Loucy (cell line): ENCODE measurements around the gene PCDH10.

Experiments
- H2AFZ ChIP-seq: fragments of 200-600 bp; sonication (generic); 2 replicates; pipeline ENCODE4 v1.6.0; 2016; ENCODE audit warnings: antibody characterized with exemption, mild to moderate bottlenecking, low read length, moderate library complexity
- H3F3A ChIP-seq: fragments of 200-600 bp; 2 replicates; pipeline ENCODE4 v1.6.0; 2016; ENCODE audit warnings: antibody characterized with exemption, low read depth, mild to moderate bottlenecking
- H3K27me3 ChIP-seq: fragments of 200-600 bp; sonication (generic); 2 replicates; pipeline ENCODE4 v1.6.1; 2014; ENCODE audit warnings: low read length, mild to moderate bottlenecking; ENCODE audit not compliant: insufficient read depth, poor library complexity, severe bottlenecking
- H3K36me3 ChIP-seq: fragments of 200-600 bp; sonication (generic); 2 replicates; pipeline ENCODE4 v1.6.1; 2016; ENCODE audit warnings: low read length; ENCODE audit not compliant: insufficient read depth
- H3K4me1 ChIP-seq: fragments of 200-600 bp; sonication (generic); 2 replicates; pipeline ENCODE4 v1.5.1; 2014; ENCODE audit warnings: low read length, mild to moderate bottlenecking; ENCODE audit not compliant: insufficient read depth, poor library complexity, severe bottlenecking
- H3K4me2 ChIP-seq: fragments of 200-600 bp; sonication (generic); 2 replicates; pipeline ENCODE4 v1.6.0; 2014; ENCODE audit warnings: antibody characterized with exemption, low read length, low read depth, mild to moderate bottlenecking; ENCODE audit not compliant: poor library complexity, severe bottlenecking
- H3K4me3 ChIP-seq: fragments of 200-600 bp; sonication (generic); 2 replicates; pipeline ENCODE4 v1.5.1; 2014; ENCODE audit warnings: low read length, mild to moderate bottlenecking, mixed read lengths; ENCODE audit not compliant: poor library complexity, severe bottlenecking
- H3K79me2 ChIP-seq: fragments of 200-600 bp; sonication (generic); 2 replicates; pipeline ENCODE4 v1.6.1; 2014; ENCODE audit warnings: low read length; ENCODE audit not compliant: insufficient read depth
- H3K9ac ChIP-seq: fragments of 200-600 bp; sonication (generic); 2 replicates; pipeline ENCODE4 v1.6.0; 2014; ENCODE audit warnings: mild to moderate bottlenecking, low read depth, low read length, moderate library complexity; ENCODE audit not compliant: poor library complexity, severe bottlenecking
- H3K9me2 ChIP-seq: fragments of 200-600 bp; sonication (generic); replicated peaks from 2 replicates; pipeline ENCODE4 v1.6.1; 2016; ENCODE audit warnings: low read depth, low read length, mixed read lengths
- H3K9me3 ChIP-seq: fragments of 200-600 bp; sonication (generic); 2 replicates; pipeline ENCODE4 v1.6.1; 2014; ENCODE audit warnings: mild to moderate bottlenecking, antibody characterized with exemption, low read length, low read depth; ENCODE audit not compliant: insufficient read depth
- H4K20me1 ChIP-seq: fragments of 200-600 bp; sonication (generic); 2 replicates; pipeline ENCODE4 v1.6.0; 2014; ENCODE audit warnings: antibody characterized with exemption, low read length, mild to moderate bottlenecking; ENCODE audit not compliant: insufficient read depth, poor library complexity, severe bottlenecking
- EZH2phosphoT487 ChIP-seq: fragments of 200-600 bp; IDR thresholded peaks from 2 replicates; pipeline ENCODE4 v1.6.1; 2018; ENCODE audit warnings: antibody characterized with exemption, mild to moderate bottlenecking, moderate library complexity, borderline replicate concordance
- TF ChIP-seq, protein P1 (sequence below): fragments of 200-600 bp; sonication (generic); conservative IDR thresholded peaks from 2 replicates; pipeline ENCODE4 v1.5.1; 2014; ENCODE audit warnings: mild to moderate bottlenecking, antibody characterized with exemption, low read length

PCDH10 gene

DNA sequence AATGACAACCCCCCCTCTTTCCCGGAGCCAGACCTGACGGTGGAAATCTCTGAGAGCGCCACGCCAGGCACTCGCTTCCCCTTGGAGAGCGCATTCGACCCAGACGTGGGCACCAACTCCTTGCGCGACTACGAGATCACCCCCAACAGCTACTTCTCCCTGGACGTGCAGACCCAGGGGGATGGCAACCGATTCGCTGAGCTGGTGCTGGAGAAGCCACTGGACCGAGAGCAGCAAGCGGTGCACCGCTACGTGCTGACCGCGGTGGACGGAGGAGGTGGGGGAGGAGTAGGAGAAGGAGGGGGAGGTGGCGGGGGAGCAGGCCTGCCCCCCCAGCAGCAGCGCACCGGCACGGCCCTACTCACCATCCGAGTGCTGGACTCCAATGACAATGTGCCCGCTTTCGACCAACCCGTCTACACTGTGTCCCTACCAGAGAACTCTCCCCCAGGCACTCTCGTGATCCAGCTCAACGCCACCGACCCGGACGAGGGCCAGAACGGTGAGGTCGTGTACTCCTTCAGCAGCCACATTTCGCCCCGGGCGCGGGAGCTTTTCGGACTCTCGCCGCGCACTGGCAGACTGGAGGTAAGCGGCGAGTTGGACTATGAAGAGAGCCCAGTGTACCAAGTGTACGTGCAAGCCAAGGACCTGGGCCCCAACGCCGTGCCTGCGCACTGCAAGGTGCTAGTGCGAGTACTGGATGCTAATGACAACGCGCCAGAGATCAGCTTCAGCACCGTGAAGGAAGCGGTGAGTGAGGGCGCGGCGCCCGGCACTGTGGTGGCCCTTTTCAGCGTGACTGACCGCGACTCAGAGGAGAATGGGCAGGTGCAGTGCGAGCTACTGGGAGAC, 1.6 kb downstream of the PCDH10 start:
- H3K9ac ChIP-seq = no peak overlapping the region
- H3K4me2 ChIP-seq = no peak overlapping the region
- no peaks in the 10 kb centered on the region for H3F3A ChIP-seq
- H4K20me1 ChIP-seq = no peaks in the 10 kb centered on the region
- TF ChIP-seq, protein P1, sequence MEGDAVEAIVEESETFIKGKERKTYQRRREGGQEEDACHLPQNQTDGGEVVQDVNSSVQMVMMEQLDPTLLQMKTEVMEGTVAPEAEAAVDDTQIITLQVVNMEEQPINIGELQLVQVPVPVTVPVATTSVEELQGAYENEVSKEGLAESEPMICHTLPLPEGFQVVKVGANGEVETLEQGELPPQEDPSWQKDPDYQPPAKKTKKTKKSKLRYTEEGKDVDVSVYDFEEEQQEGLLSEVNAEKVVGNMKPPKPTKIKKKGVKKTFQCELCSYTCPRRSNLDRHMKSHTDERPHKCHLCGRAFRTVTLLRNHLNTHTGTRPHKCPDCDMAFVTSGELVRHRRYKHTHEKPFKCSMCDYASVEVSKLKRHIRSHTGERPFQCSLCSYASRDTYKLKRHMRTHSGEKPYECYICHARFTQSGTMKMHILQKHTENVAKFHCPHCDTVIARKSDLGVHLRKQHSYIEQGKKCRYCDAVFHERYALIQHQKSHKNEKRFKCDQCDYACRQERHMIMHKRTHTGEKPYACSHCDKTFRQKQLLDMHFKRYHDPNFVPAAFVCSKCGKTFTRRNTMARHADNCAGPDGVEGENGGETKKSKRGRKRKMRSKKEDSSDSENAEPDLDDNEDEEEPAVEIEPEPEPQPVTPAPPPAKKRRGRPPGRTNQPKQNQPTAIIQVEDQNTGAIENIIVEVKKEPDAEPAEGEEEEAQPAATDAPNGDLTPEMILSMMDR = no peak
- no peak for TF ChIP-seq EZH2phosphoT487
- no peaks in the 10 kb centered on the region for H3K27me3 ChIP-seq
- H3K9me2 ChIP-seq = no peaks in the 10 kb centered on the region
- no peak overlapping the region for H3K4me3 ChIP-seq
- no peaks in the 10 kb centered on the region for H3K36me3 ChIP-seq
- peaks cover 23% of the 10 kb centered on the region for H3K4me1 ChIP-seq
- H3K79me2 ChIP-seq = no peaks in the 10 kb centered on the region
- no peaks in the 10 kb centered on the region; the same call in 1 of the 2 replicates for H3K9me3 ChIP-seq
- H2AFZ ChIP-seq = no peak overlapping the region

DNA sequence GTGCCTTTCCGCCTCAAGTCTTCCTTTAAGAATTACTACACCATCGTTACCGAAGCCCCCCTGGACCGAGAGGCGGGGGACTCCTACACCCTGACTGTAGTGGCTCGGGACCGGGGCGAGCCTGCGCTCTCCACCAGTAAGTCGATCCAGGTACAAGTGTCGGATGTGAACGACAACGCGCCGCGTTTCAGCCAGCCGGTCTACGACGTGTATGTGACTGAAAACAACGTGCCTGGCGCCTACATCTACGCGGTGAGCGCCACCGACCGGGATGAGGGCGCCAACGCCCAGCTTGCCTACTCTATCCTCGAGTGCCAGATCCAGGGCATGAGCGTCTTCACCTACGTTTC, 2.2 kb downstream of the PCDH10 start:
- Histone ChIP-seq H3K9me2 (no peaks in the 10 kb centered on the region), H3K4me1 (peaks cover 17% of the 10 kb centered on the region), H3K27me3 (no peaks in the 10 kb centered on the region), H3K9me3 (no peaks in the 10 kb centered on the region; the same call in 1 of the 2 replicates), H3K36me3 (no peaks in the 10 kb centered on the region), H3K4me3 (no peak overlapping the region), H3K9ac (no peak overlapping the region), H3K79me2 (no peaks in the 10 kb centered on the region), H4K20me1 (no peaks in the 10 kb centered on the region), H3F3A (no peaks in the 10 kb centered on the region), H2AFZ (no peak overlapping the region), H3K4me2 (no peak overlapping the region)
- no peak for TF ChIP-seq EZH2phosphoT487
- TF ChIP-seq, protein P1 = no peak

DNA sequence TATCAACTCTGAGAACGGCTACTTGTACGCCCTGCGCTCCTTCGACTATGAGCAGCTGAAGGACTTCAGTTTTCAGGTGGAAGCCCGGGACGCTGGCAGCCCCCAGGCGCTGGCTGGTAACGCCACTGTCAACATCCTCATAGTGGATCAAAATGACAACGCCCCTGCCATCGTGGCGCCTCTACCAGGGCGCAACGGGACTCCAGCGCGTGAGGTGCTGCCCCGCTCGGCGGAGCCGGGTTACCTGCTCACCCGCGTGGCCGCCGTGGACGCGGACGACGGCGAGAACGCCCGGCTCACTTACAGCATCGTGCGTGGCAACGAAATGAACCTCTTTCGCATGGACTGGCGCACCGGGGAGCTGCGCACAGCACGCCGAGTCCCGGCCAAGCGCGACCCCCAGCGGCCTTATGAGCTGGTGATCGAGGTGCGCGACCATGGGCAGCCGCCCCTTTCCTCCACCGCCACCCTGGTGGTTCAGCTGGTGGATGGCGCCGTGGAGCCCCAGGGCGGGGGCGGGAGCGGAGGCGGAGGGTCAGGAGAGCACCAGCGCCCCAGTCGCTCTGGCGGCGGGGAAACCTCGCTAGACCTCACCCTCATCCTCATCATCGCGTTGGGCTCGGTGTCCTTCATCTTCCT, 2.7 kb downstream of the PCDH10 start:
- Histone ChIP-seq H3K79me2 (no peaks in the 10 kb centered on the region), H3K9me2 (no peaks in the 10 kb centered on the region), H3K4me3 (no peak overlapping the region), H3K9me3 (no peaks in the 10 kb centered on the region; the same call in 1 of the 2 replicates), H3F3A (no peaks in the 10 kb centered on the region), H2AFZ (no peak overlapping the region), H4K20me1 (no peaks in the 10 kb centered on the region), H3K9ac (no peak overlapping the region), H3K4me1 (peaks cover 21% of the 10 kb centered on the region), H3K36me3 (no peaks in the 10 kb centered on the region), H3K4me2 (no peak overlapping the region), H3K27me3 (no peaks in the 10 kb centered on the region)
- TF ChIP-seq, protein P1 = no peak
- no peak for TF ChIP-seq EZH2phosphoT487
